ENCODE data around the gene PITPNM3. TPM values are rescaled to one million over a fixed set of nuclear protein-coding genes. Genes with fewer than 3 reads are reported as not detected.

PITPNM3 gene
- total and polyA plus RNA-seq, 2 of the 8 experiments (the other 6 are each of a cell fraction or from before 2014, with no cell fraction given), result 1.7 to 3.1 TPM

DNA sequence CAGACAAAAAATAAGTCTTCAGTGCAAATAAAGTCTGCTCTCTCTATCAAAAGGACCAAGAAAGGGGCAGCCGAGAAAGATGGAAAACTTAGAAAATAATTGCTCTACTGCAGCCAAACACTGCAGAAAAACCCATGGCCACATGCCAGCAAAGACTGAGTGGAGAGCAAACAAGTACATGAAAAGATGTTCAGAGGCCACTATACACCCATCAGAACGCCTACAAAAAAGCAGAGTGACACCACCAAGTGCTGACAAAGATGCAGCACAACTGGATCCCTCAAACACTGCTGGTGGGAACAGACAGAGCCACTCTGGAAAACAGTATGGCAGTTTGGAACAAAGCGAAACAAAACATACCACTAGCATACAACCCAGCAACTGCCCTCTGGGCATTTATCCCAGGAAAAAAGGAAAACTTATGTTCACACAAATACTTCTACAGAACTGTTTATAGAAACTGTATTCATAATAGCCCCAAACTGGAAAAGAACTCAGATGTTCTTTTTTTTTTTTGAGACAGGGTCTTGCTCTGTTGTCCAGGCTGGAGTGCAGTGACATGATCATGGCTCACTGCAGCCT lies 47.5 kb upstream of the PITPNM3 start (continued):
- TF ChIP-seq HDAC6 (IDR thresholded peaks at IDR 0.05; ENCODE audit: low read depth, low read length) (no peak), BRCA1 (IDR thresholded peaks at IDR 0.05; ENCODE audit: low read depth, low read length) (no peak)
- TF ChIP-seq, protein P1, sequence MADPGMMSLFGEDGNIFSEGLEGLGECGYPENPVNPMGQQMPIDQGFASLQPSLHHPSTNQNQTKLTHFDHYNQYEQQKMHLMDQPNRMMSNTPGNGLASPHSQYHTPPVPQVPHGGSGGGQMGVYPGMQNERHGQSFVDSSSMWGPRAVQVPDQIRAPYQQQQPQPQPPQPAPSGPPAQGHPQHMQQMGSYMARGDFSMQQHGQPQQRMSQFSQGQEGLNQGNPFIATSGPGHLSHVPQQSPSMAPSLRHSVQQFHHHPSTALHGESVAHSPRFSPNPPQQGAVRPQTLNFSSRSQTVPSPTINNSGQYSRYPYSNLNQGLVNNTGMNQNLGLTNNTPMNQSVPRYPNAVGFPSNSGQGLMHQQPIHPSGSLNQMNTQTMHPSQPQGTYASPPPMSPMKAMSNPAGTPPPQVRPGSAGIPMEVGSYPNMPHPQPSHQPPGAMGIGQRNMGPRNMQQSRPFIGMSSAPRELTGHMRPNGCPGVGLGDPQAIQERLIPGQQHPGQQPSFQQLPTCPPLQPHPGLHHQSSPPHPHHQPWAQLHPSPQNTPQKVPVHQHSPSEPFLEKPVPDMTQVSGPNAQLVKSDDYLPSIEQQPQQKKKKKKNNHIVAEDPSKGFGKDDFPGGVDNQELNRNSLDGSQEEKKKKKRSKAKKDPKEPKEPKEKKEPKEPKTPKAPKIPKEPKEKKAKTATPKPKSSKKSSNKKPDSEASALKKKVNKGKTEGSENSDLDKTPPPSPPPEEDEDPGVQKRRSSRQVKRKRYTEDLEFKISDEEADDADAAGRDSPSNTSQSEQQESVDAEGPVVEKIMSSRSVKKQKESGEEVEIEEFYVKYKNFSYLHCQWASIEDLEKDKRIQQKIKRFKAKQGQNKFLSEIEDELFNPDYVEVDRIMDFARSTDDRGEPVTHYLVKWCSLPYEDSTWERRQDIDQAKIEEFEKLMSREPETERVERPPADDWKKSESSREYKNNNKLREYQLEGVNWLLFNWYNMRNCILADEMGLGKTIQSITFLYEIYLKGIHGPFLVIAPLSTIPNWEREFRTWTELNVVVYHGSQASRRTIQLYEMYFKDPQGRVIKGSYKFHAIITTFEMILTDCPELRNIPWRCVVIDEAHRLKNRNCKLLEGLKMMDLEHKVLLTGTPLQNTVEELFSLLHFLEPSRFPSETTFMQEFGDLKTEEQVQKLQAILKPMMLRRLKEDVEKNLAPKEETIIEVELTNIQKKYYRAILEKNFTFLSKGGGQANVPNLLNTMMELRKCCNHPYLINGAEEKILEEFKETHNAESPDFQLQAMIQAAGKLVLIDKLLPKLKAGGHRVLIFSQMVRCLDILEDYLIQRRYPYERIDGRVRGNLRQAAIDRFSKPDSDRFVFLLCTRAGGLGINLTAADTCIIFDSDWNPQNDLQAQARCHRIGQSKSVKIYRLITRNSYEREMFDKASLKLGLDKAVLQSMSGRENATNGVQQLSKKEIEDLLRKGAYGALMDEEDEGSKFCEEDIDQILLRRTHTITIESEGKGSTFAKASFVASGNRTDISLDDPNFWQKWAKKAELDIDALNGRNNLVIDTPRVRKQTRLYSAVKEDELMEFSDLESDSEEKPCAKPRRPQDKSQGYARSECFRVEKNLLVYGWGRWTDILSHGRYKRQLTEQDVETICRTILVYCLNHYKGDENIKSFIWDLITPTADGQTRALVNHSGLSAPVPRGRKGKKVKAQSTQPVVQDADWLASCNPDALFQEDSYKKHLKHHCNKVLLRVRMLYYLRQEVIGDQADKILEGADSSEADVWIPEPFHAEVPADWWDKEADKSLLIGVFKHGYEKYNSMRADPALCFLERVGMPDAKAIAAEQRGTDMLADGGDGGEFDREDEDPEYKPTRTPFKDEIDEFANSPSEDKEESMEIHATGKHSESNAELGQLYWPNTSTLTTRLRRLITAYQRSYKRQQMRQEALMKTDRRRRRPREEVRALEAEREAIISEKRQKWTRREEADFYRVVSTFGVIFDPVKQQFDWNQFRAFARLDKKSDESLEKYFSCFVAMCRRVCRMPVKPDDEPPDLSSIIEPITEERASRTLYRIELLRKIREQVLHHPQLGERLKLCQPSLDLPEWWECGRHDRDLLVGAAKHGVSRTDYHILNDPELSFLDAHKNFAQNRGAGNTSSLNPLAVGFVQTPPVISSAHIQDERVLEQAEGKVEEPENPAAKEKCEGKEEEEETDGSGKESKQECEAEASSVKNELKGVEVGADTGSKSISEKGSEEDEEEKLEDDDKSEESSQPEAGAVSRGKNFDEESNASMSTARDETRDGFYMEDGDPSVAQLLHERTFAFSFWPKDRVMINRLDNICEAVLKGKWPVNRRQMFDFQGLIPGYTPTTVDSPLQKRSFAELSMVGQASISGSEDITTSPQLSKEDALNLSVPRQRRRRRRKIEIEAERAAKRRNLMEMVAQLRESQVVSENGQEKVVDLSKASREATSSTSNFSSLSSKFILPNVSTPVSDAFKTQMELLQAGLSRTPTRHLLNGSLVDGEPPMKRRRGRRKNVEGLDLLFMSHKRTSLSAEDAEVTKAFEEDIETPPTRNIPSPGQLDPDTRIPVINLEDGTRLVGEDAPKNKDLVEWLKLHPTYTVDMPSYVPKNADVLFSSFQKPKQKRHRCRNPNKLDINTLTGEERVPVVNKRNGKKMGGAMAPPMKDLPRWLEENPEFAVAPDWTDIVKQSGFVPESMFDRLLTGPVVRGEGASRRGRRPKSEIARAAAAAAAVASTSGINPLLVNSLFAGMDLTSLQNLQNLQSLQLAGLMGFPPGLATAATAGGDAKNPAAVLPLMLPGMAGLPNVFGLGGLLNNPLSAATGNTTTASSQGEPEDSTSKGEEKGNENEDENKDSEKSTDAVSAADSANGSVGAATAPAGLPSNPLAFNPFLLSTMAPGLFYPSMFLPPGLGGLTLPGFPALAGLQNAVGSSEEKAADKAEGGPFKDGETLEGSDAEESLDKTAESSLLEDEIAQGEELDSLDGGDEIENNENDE (IDR thresholded peaks at IDR 0.05; ENCODE audit: insufficient replicate concordance, low read length), result no peak
